SKM-1 treated with dmso at 0.1 percent for 144 hours (cell line): ENCODE results near the gene LRIG2.
"Not testable (repeated sequence)": the region's sequence is repeated elsewhere in the genome, so short reads cannot be mapped to it uniquely, and the experiment has no call there.

Experiments
- DNase-seq: peaks from one replicate; lab custom pipeline; 2025; ENCODE audit not compliant: unreplicated experiment; lab: John Stamatoyannopoulos, UW

Gene LRIG2

GRCh38 chr1:113158743-113159142, 85.7 kb downstream of the LRIG2 start:
- DNase-seq = not testable (repeated sequence)

- DNase-seq = no peak
These were observed 93.5 kb downstream of the LRIG2 start for GRCh38 chr1:113166473-113166872.

DNA sequence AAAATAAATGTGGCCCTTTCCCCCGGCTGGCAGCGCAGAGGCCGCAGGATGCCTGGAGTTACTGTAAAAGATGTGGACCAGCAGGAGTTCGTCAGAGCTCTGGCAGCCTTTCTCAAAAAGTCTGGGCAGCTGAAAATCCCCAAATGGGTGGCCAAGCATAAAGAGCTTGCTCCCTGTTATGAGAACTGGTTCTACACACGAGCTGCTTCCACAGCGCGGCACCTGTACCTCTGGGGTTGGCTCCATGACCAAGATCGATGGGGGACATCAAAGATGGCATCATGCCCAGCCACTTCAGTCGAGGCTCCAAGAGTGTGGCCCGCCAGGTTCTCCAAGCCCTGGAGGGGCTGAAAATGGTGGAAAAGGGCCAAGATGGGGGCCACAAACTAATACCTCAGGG, 95.9 kb downstream of the LRIG2 start:
- no peak for DNase-seq

DNA sequence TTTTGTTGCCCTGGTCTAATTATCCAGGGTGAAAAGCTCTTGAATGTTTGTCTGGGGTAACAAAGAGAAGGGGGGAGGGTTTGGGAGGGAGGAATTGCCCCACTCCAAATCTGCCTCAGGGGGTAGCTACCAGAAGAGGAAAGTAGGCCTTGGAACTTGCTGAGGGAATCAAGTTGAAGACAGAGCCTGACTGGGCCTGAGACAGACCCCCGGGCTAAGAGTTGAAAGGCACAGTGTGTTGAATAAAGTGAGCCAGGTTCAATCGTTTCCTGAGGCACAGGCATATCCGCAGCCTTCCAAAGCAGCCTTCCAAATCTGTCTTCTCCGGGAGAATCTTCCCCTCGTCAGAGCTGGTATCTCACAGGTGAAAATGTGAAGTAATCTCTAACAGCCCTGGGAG, 96.6 kb downstream of the LRIG2 start:
- no peak for DNase-seq

GRCh38 chr1:113170519-113170918, 97.5 kb downstream of the LRIG2 start:
- DNase-seq = no peak

DNA sequence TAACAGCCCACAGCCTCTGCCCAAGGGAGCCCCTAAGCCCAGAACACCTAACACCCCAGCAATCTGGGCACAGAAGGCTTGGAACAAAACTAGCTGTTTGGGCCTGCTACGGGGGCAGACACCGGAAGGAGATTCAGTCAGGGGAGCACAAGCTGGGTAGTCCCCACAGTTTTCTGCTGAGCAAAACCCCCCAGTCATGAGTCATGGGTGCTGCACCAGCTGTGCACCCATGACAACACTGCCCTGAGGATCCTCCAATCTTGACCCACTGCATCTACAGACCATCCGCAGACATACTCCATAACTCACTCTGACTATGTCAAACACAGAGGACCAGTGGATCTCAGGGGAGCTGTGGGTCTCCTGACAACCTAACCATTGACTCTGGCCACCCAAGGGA, 105.1 kb downstream of the LRIG2 start:
- DNase-seq = no peak

DNA sequence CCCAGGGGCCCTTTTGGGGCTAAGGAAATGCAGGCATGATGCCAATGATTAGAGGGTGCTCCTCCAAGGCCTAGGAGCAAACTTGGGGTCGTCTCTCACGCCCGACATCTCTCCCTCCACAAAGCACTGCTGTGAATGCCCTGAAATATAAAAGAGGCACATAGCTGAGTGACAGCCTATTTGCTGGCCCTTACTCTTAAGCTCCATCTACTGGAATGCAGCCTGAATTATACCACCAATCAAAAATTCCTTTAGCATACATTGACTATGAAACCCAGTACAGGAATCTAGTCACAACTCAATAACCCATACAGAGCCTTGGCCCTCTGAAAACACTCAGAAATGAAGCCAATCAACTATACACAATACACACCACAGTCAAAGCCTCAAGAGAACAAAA, 105.5 kb downstream of the LRIG2 start:
- DNase-seq = no peak
